ENCODE measurements around the gene CKS1B.
"Not testable (repeated sequence)": the region's sequence is repeated elsewhere in the genome, so short reads cannot be mapped to it uniquely, and the experiment has no call there.

CKS1B gene

DNA sequence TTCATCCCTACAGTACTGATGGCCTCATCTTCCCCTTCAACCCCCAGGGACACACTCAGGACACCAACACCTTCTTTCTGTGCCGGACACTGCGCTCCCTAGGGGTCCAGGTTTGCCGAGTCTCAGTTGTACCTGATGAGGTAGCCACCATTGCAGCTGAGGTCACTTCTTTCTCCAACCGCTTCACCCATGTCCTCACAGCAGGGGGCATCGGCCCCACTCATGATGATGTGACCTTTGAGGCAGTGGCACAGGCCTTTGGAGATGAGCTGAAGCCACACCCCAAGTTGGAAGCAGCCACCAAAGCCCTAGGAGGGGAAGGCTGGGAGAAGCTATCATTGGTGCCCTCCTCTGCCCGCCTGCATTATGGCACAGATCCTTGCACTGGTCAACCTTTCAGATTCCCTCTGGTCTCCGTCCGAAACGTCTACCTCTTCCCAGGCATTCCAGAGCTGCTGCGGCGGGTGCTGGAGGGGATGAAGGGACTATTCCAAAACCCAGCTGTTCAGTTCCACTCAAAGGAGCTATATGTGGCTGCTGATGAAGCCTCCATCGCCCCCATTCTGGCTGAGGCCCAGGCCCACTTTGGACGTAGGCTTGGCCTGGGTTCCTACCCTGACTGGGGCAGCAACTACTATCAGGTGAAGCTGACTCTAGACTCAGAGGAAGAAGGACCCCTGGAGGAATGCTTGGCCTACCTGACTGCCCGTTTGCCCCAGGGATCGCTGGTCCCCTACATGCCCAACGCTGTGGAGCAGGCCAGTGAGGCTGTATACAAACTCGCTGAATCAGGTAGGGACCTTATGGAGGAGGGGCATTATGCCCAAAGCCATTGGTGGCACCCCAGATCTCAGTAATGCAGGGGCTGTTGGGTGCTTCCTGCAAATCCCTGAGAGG lies 13.8 kb downstream of the CKS1B start:
- no peak for DNase-seq

DNA sequence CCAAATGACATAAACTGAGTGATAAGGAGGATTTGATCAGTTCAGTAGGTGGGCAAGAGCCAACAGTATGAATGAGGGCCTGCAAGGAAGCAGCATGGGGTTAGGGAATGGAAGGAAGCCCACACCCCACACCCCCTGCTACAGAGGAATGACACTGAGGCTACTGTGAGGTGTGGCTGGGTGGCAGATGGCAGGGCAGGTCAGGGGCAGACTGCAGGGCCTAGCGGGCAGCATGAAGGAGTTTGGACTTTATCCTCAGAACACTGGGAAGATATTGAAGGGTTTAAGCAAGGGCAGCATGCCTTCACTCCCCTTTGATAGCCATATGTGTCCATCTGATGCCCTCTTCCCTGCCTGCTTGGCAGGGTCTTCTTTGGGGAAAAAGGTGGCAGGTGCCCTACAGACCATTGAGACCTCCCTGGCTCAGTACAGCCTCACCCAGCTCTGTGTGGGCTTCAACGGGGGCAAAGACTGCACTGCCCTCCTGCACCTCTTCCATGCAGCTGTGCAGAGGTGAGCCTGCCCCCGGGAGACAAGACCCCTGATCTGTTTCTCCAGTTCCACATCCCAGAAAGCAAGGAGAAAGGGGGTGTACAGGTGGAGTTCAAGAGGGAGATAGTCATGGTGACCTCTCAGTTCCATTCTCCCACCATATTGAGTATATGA lies 14.8 kb downstream of the CKS1B start:
- DNase-seq, result no peak

- no peak for DNase-seq
These were observed 15.8 kb downstream of the CKS1B start for GRCh38 chr1:154990276-154990675.

- no peak for DNase-seq
These were observed 18.5 kb downstream of the CKS1B start for GRCh38 chr1:154992721-154993571.

DNA sequence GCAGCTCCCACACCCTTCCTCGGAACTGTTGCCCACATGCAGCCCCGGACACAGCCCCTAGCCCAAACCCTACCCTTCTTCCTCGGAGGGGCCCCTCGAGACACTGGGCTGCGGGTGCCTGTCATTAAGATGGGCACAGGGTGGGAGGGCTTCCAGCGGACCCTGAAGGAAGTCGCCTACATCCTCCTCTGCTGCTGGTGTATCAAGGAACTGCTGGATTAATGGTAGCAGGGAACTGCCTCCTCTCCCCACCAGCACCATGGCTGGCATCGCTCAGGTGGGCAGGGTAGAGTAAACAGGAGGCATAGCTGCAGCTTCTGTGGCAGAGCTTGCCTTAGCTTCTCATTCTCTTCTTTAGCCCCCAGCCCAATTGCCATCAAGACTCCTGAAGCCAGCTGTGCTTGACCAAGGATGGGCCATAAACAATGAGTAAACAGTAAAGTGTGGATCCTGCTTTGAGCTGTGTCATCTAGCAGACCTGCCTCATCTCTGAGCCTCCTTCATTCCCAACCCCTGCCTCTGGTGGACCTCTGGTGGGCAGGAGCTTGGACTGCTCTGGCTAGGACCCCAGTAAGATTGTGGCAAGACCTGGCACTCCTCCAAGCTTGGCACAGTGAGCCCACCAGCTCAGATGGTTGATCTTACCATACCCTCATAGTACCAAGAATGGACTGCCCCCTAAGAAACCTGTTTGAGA lies 19.2 kb downstream of the CKS1B start, which contains the start of gene LENEP:
LENEP (plus strand) TSS at position 15 of the 697 bp plus-strand sequence; CDS start at position 37, 22 bp downstream.
- no peak for DNase-seq

- DNase-seq, result no peak
These were observed 19.7 kb downstream of the CKS1B start for GRCh38 chr1:154994269-154994587.

DNA sequence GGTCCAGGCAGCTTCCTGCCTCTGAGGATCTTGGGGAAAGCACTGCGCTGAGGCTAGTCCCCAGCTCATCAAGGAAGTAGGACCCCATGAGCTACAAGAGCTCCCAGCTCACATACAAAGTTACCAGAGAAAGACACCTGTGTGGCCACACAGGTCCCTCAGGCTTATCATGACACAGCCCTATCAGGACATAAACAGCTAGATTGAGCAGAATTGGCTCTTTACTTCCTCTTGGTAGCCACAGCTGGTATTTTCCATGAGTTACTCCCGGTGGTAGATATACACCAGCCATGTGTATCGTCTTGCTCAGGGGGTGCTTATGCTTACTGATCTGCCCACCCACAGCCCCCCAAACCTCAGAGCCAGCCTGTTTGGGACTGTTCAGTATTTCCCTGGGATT lies 20.1 kb downstream of the CKS1B start:
- no peak for DNase-seq

GRCh38 chr1:154995301-154995983 lies 21.0 kb downstream of the CKS1B start:
- not testable (repeated sequence) for DNase-seq

- DNase-seq, result no peak
These were observed 22.7 kb downstream of the CKS1B start for GRCh38 chr1:154996966-154997701.

- no peak for DNase-seq
These were observed 23.8 kb downstream of the CKS1B start for GRCh38 chr1:154998201-154998780.

DNA sequence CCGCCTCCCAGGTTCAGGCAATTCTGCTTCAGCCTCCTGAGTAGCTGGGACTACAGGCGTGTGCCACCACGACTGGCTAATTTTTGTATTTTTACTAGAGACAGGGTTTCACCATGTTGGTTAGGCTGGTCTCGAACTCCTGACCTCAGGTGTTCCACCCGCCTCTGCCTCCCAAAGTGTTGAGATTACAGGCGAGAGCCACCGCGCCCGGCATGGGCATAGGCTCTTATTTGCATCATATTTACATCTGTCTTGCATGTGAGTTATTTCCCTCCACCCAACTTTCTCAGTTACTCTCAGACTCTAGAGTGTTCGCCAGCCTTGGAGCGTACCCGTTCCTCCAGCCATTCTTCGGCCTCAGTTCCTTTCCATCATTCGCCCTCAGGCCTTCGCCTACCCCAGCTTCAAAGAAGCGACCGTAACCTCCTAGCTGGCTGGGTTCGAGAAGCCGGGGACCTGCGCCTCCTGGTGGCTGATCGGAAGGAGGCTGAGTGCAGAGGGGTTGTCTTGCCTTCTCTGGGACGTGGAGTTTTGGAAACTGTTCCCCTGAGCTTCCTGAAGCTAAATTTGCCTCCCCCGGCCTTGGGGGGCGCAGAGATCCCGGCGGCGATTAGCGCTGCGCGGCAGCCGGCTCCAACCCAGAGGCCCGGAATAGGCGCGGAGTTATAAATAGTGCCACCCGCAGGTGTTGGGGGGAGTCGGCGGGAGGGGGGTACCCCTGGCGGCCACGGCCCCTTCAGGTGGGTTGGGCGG lies 24.5 kb downstream of the CKS1B start:
- peak; percentile 79 for DNase-seq

- peak; percentile 55 for DNase-seq
These were observed 25.3 kb downstream of the CKS1B start for GRCh38 chr1:154999571-155000410.

GRCh38 chr1:155000411-155000725 lies 25.9 kb downstream of the CKS1B start:
- no peak for DNase-seq

DNA sequence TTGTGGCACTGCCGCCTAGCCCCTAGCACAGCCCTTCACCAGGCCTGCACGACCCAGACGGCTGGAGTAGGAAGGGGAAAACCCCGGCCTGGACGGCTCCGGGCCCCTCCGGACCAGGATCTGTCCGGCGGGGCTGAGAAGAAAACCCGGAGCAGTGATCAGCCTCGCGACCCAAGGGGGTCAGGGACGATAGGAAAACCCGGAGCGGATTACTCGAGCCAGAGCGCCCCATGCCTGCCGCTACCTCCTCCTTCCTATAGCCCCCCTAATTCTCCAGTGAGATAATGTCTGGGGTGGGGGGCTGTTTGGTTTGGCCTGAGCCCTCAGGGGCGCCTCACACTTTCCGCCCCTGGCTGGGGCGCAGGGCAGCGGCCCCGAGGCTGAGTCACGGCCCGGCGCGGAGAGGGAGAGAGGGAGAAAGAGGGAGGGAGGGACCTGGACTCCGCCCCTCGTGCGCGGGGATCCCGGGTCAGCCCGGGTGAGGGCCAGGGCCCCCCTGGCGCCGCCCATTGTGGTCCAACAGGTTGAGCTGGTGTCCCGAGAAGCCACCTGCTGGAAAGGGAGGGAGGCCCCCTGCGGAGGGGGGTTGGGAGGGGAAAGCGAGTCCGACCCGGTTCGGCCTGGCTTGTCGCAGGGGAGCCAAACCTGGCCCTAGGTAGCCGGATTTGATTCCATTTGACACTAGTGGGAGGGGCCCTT lies 26.4 kb downstream of the CKS1B start:
- DNase-seq, result peak; percentile 82

DNA sequence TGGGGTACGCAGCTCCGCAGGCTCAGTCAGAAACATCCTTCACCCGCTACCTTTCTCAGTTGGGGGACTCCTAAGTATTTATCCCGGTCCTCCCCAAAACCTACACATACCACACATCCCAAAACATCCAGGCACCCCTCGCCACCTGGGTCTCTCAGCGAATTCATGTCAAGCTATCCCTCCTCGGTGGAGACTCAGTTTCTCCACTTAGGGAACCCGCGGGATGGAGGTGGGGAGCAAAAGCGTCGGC lies 26.9 kb downstream of the CKS1B start:
- no peak for DNase-seq

GRCh38 chr1:155001675-155002463 lies 27.4 kb downstream of the CKS1B start:
- peak; percentile 98 for DNase-seq

DNA sequence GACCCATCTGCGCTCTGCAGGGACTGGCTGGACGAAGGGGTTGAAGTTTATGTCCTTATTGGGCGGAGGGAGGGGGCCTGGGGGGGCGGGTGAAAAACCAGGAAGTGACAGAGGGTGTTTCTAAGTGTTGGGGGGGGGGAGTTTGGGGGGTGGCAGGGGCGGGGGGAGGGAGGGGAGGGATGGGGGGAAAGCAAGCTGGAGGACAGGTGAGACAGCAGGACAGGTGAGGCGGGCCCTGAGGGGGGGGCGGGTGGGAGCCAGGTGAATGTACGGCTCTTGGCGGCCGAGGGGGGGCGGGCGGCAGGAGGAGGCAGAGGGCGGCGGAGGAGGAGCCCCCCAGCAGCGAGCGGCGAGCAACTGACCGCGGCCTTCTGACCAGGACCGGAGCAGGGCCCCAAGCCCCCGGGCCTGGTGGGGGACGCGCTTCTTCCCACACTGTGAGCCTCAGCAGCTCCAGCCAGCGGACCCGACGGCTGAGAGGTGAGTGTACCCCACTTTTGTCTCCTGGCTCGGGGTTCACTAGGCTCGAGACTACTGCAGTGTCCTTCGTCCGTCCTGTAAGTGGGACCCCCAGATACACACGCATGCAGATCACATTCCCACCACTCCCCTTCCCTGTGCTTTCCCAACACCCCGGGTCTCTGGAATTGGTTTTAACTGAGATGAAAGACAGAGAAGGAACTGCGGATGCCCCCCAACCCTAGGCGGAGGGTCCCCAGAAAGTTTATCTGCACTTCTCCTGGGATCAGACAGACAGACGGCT lies 28.2 kb downstream of the CKS1B start, which contains the start of gene ZBTB7B:
ZBTB7B (plus strand) TSS at position 339 of the 763 bp plus-strand sequence. CDS start 11,859 bp downstream, outside the sequence.
- no peak for DNase-seq
